K562 (cell line): Measurements from ENCODE around the gene CCDC85B. TPM values are rescaled to one million over a fixed set of nuclear protein-coding genes. Genes with fewer than 3 reads are reported as not detected.

Source experiments
- CBFB ChIP-seq: sonication (generic); formaldehyde crosslinking; IDR thresholded peaks from 2 replicates; pipeline ENCODE4 v1.4.0; 2020; ENCODE audit warnings: mild to moderate bottlenecking, missing genetic modification reagents
- DIDO1 ChIP-seq: fragments of 450-650 bp; IDR thresholded peaks from 2 replicates; pipeline ENCODE4 v1.6.1; 2016; ENCODE audit warnings: low read depth, missing biosample characterization, missing genetic modification characterization
- GATAD2A ChIP-seq: fragments of 450-650 bp; IDR thresholded peaks from 2 replicates; pipeline ENCODE4 v1.6.1; 2017
- GATAD2B ChIP-seq: fragments of 450-650 bp; IDR thresholded peaks from 2 replicates; pipeline ENCODE4 v1.6.1; 2017; ENCODE audit warnings: mild to moderate bottlenecking, borderline replicate concordance
- KAT7 ChIP-seq: sonication (generic); formaldehyde crosslinking; IDR thresholded peaks from 2 replicates; pipeline ENCODE4 v1.8.0; 2022; ENCODE audit warnings: missing genetic modification reagents, mild to moderate bottlenecking, borderline replicate concordance
- MCM7 ChIP-seq, 2 experiments: fragments of 450-650 bp; IDR thresholded peaks; 2 replicates each; pipeline ENCODE4 v1.6.1; 2016 to 2018
- MED1 ChIP-seq: sonication (generic); formaldehyde crosslinking; IDR thresholded peaks from 2 replicates; pipeline ENCODE4 v1.8.1; 2023; ENCODE audit warnings: missing genetic modification reagents, borderline replicate concordance
- RBBP5 ChIP-seq: fragments of 200-600 bp; sonication (generic); IDR thresholded peaks from 2 replicates; pipeline ENCODE4 v1.6.1; 2012; ENCODE audit warnings: borderline replicate concordance, mild to moderate bottlenecking, low read length, control low read depth, inconsistent platforms; ENCODE audit not compliant: insufficient read depth, poor library complexity, severe bottlenecking
- STAT5B ChIP-seq: fragments of 250-450 bp; sonication (Bioruptor Pico); IDR thresholded peaks from 2 replicates; pipeline ENCODE4 v1.8.0; 2021; ENCODE audit warnings: mild to moderate bottlenecking, inconsistent platforms
- TSC22D4 ChIP-seq: fragments of 450-650 bp; IDR thresholded peaks from 2 replicates; pipeline ENCODE4 v1.6.1; 2016; ENCODE audit warnings: missing genetic modification characterization, missing biosample characterization, control low read depth
- ZNF57 ChIP-seq: fragments of 450-650 bp; formaldehyde crosslinking; IDR thresholded peaks from 2 replicates; pipeline ENCODE4 v1.4.0; 2020; ENCODE audit warnings: mild to moderate bottlenecking, moderate library complexity
- ZNF75A ChIP-seq: fragments of 450-650 bp; formaldehyde crosslinking; IDR thresholded peaks from 2 replicates; pipeline ENCODE4 v1.4.0; 2020; ENCODE audit warnings: mild to moderate bottlenecking
- polyA plus RNA-seq, 8 experiments: library from polyadenylated mRNA; depleted of rRNA in 4 of 8; stranded (reverse) in 5 of 8; unstranded in 3 of 8; fragments of >200 nt; fragmentation: Nextera tagmentation in 2 of 8; fragmentation: Illumina TruSeq in 1 of 8; extraction: Ambion mirVana in 2 of 8; extraction: Trizol in 1 of 8; gene quantifications; 2 replicates each; pipeline versions ENCODE4 v1.2.1 to v1.2.3, GENCODE V29; 2011 to 2014; ENCODE audit warnings: inconsistent platforms in 1 of 8, missing spikeins in 1 of 8
- total RNA-seq, 7 experiments: library from RNA; depleted of rRNA in 6 of 7; stranded (reverse); fragments of >200 nt in 6 of 7; fragmentation: Illumina TruSeq in 2 of 7; extraction: Trizol in 2 of 7; gene quantifications; 2 replicates each; pipeline versions ENCODE4 v1.2.1 to v1.2.3, GENCODE V29; 2011 to 2021; ENCODE audit warnings: low replicate concordance in 1 of 7
- TF ChIP-seq, protein P1 (sequence below), 2 experiments: IDR thresholded peaks in 1 of 2; conservative IDR thresholded peaks in 1 of 2; 2 replicates each; pipeline ENCODE4 v1.6.1; 2016; ENCODE audit warnings: low read depth in 2 of 2, mild to moderate bottlenecking in 1 of 2, missing compliant biosample characterization in 1 of 2, missing genetic modification characterization in 1 of 2, moderate library complexity in 1 of 2
- TF ChIP-seq, protein P2 (sequence below): fragments of 450-650 bp; IDR thresholded peaks from 2 replicates; pipeline ENCODE4 v1.6.1; 2017; ENCODE audit warnings: antibody characterized with exemption
- TF ChIP-seq, protein P3 (sequence below): fragments of 450-650 bp; IDR thresholded peaks from 2 replicates; pipeline ENCODE4 v1.6.1; 2018; ENCODE audit not compliant: partially characterized antibody
- TF ChIP-seq, protein P4 (sequence below): fragments of 250-450 bp; sonication (Bioruptor Pico); IDR thresholded peaks from 2 replicates; pipeline ENCODE4 v1.5.0; 2020; ENCODE audit warnings: mild to moderate bottlenecking

Gene CCDC85B
- total and polyA plus RNA-seq, 9 of the 15 experiments (the other 6 are each of a cell fraction or from before 2014, with no cell fraction given) = 0.14 to 138 (median 6.2) TPM

DNA sequence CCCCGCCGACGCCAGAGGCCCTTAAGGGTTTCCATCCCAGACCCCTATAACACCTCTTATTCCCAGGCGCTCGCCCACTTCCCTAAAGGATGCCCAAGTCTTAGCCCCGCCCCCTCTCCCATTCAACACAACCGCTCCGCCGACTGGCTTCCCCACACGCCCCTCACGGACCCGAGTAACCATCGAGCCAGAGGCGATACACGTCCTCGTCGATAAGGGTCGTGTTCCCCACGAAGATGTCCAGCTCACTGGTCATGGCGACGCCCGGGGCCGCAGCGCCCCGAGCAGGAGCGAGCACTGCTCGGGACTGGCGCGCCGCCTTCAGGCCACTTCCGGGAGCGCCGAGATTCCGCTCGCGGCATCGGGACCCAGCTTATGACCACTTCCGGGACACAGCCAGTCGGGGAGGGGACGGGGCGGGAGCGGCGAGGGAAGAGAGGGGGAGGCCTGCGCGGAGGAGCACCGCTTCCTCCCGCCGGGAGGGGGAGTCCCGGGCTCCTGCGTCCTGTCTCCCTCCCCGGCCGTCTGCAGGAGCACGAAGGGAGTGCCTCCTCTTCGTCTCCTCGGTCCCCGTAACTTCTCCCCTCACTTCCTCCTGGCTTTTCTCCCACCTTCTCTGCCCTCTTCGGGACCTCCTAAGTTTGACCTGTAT lies 2.2 kb upstream of the CCDC85B start, which contains the start of gene FIBP (continued):
- TF ChIP-seq, protein P1, sequence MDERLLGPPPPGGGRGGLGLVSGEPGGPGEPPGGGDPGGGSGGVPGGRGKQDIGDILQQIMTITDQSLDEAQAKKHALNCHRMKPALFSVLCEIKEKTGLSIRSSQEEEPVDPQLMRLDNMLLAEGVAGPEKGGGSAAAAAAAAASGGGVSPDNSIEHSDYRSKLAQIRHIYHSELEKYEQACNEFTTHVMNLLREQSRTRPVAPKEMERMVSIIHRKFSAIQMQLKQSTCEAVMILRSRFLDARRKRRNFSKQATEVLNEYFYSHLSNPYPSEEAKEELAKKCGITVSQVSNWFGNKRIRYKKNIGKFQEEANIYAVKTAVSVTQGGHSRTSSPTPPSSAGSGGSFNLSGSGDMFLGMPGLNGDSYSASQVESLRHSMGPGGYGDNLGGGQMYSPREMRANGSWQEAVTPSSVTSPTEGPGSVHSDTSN (CRISPR knock-in tag; IDR thresholded peaks at IDR 0.05; ENCODE audit: low read depth) = no peak
- TF ChIP-seq, protein P1 (tag; conservative IDR thresholded peaks at IDR 0.05; ENCODE audit: low read depth) = no peak
- TF ChIP-seq KAT7 (peak; percentile 92; the same call in 1 of the 2 replicates), STAT5B (CRISPR knock-in tag) (no peak), GATAD2A (0 out of 2 replicates have a peak, but pooled peaks have one; percentile 37), ZNF57 (CRISPR knock-in tag) (no peak), DIDO1 (tag) (no peak), ZNF75A (CRISPR knock-in tag) (no peak), GATAD2B (no peak; the same call in 1 of the 2 replicates), MED1 (CRISPR knock-in tag) (no peak), CBFB (peak; percentile 76; the same call in 1 of the 2 replicates), RBBP5 (peak; percentile 85), TSC22D4 (tag) (no peak), MCM7 (IDR thresholded peaks at IDR 0.05) (no peak)
- TF ChIP-seq, protein P2, sequence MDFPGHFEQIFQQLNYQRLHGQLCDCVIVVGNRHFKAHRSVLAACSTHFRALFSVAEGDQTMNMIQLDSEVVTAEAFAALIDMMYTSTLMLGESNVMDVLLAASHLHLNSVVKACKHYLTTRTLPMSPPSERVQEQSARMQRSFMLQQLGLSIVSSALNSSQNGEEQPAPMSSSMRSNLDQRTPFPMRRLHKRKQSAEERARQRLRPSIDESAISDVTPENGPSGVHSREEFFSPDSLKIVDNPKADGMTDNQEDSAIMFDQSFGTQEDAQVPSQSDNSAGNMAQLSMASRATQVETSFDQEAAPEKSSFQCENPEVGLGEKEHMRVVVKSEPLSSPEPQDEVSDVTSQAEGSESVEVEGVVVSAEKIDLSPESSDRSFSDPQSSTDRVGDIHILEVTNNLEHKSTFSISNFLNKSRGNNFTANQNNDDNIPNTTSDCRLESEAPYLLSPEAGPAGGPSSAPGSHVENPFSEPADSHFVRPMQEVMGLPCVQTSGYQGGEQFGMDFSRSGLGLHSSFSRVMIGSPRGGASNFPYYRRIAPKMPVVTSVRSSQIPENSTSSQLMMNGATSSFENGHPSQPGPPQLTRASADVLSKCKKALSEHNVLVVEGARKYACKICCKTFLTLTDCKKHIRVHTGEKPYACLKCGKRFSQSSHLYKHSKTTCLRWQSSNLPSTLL = no peak
- TF ChIP-seq, protein P3, sequence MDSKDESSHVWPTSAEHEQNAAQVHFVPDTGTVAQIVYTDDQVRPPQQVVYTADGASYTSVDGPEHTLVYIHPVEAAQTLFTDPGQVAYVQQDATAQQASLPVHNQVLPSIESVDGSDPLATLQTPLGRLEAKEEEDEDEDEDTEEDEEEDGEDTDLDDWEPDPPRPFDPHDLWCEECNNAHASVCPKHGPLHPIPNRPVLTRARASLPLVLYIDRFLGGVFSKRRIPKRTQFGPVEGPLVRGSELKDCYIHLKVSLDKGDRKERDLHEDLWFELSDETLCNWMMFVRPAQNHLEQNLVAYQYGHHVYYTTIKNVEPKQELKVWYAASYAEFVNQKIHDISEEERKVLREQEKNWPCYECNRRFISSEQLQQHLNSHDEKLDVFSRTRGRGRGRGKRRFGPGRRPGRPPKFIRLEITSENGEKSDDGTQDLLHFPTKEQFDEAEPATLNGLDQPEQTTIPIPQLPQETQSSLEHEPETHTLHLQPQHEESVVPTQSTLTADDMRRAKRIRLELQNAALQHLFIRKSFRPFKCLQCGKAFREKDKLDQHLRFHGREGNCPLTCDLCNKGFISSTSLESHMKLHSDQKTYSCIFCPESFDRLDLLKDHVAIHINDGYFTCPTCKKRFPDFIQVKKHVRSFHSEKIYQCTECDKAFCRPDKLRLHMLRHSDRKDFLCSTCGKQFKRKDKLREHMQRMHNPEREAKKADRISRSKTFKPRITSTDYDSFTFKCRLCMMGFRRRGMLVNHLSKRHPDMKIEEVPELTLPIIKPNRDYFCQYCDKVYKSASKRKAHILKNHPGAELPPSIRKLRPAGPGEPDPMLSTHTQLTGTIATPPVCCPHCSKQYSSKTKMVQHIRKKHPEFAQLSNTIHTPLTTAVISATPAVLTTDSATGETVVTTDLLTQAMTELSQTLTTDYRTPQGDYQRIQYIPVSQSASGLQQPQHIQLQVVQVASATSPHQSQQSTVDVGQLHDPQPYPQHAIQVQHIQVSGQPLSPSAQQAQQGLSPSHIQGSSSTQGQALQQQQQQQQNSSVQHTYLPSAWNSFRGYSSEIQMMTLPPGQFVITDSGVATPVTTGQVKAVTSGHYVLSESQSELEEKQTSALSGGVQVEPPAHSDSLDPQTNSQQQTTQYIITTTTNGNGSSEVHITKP = peak; percentile 70
- TF ChIP-seq, protein P4, sequence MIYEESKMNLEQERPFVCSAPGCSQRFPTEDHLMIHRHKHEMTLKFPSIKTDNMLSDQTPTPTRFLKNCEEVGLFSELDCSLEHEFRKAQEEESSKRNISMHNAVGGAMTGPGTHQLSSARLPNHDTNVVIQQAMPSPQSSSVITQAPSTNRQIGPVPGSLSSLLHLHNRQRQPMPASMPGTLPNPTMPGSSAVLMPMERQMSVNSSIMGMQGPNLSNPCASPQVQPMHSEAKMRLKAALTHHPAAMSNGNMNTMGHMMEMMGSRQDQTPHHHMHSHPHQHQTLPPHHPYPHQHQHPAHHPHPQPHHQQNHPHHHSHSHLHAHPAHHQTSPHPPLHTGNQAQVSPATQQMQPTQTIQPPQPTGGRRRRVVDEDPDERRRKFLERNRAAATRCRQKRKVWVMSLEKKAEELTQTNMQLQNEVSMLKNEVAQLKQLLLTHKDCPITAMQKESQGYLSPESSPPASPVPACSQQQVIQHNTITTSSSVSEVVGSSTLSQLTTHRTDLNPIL (CRISPR knock-in tag) = no peak
